ENCODE measurements around the gene MED23.
"Not testable (repeated sequence)": the region's sequence is repeated elsewhere in the genome, so short reads cannot be mapped to it uniquely, and the experiment has no call there.

The MED23 gene

DNA sequence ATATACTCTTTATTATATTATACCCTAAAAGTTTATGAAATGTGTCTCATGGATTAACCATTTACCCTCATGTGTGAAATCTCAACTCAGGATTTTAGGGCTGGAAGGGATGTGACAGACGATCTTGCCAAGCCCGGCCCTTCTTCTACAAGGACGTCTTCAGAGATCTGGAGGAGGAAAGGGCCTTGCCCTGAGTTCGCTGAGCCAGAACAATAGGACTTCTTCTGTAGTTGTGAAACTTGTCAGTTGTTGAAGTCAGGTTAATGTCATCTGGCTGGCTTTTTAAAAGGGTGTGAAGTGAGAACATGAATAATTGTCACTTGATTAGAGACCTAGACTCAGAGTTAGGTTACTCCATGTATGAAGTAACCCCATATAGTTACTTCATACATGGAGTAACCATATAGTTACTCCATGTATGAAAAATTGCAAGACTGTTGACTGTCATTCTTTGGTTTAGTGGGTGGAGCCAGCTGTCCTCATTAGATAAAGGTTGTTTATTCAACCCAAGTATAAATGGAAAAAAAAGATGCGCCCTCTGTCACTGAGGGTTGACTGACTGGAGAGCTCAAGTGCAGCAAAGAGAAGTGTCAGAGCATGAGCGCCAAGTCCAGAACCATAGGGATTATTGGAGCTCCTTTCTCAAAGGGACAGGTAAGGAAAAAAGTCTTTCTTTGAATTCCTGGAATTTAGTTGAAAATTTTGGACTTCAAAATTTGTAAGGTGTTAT lies 55.2 kb downstream of the MED23 start, which contains the start of gene ARG1:
TSS of gene ARG1 (plus strand) at position 541 of the 730 bp plus-strand sequence. CDS start at position 598, 57 bp downstream.
- DNase-seq = no peak

DNA sequence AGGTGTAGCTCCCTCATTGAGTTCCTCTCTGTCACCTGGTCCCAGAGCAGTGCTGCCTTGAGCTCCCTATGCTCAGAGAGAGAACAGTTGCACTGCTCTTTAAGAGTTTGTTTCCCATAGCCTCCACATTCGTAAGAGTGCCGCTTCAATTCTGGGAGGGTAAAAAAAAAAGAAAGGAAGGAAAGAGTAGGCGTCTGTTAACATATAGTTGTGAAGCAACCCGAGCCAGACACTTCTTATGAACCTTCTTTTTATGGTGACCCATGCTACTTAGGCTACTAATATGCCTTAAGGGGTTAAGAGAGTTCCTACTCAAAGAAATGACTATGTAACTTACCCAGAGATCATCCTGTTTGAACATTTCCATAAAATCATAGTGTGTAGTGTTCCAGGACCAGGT lies 59.3 kb downstream of the MED23 start:
- DNase-seq = no peak

DNA sequence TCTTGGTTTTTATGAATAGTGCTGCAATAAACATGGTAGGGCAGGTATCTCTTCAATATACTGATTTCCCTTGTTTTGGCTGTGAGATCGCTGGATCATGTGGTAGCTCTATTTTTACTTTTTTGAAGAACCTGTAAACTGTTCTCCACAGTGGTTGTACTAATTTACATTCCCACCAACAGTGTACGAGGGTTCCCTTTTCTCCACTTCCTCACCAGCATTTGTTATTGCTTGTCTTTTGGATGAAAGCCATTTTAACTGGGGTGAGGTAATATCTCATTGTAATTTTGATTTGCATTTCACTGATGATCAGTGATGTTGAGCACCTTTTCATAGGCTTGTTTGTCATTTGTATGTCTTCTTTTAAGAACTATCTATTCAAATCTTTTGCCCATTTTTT lies 63.0 kb downstream of the MED23 start:
- DNase-seq = no peak

DNA sequence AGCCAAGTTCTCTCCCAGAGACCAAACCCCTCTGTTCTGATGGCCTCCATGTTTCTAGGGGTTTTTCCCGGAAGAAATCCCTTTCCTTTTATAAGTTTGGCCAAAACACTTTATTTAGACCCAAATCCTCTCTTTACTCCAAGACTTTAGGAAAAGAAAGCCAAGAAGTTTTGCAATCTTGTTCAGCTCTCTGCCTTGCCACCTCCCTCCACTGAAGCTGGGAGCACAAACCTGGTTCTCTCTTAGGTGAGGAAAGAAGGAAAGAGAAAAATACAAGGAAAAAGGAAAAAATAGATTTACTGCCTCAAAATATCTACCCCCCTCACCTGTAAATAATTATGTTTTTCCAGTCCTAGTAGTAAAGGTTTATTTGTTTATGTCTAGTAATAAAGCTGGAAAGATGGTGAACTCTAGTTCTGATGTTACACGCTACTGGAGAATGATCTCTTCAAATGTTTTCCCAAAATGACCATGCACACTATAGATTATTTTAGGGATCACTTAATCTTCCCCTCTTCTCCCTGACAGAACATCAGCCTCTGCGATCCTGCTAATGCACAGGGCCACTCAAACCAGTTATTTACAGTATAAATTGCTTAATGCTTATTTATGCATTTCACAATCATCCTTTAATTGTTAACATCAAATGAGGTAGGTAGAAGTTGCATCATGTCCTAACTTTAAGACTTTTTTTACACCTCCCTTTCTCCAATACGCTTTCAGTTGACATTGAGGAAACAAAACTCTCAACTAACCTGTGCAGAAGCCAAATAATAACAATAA lies 65.9 kb downstream of the MED23 start:
- DNase-seq = no peak

DNA sequence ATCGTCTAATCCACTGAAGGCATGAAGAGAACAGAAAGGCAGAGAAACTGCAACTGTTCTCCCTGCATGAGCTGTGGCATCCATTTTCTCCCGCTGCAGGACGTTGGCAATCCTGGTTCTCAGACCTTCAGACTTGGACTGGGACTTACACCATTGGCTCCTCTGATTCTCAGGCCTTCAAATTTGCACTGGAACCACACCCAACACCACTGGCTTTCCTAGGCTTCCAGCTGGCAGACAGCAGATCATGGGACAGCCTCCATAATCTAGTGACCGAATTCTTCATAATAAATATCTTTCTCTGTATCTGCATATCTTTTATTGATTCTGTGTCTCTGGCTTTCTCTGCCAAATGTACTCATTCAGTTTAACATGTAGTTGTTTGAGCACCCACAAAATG lies 69.1 kb downstream of the MED23 start:
- no peak for DNase-seq

DNA sequence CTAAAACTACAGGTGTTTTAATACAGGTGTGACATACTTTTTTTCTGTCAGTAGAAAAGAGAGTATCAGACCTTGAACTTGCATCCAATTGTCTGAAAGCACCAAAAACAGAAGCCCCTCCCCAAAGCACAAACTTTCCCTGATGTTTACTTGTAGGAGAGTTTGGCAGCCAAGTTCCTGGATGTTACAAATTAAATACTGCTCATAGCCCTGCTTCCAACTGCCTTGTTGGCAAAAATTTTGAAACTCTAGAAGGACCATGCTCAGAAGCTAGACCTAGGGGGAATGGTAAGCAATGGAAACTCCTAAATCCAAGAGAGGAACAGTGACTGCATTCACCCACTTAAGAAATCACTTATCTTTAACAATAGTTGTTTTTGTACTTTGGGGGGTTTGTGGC lies 72.0 kb downstream of the MED23 start:
- DNase-seq = no peak

DNA sequence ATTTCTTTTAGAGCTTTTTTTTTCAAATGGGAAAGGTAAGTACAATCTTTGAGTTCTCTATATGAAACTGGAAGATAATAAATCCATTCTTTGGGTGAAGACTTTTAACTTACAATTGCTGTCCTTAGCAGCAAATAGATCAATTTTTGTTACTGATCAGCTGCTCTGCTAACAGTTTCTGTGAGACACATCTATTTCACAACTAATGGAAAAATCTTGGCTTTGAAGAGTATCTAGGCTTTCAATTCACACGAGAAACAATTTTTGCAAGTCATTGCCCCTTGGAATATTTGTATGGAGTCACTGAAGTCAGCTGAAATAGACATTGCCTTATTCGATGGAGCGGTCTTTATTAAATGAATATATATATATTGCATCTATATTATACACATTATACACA lies 75.5 kb downstream of the MED23 start:
- DNase-seq = no peak

DNA sequence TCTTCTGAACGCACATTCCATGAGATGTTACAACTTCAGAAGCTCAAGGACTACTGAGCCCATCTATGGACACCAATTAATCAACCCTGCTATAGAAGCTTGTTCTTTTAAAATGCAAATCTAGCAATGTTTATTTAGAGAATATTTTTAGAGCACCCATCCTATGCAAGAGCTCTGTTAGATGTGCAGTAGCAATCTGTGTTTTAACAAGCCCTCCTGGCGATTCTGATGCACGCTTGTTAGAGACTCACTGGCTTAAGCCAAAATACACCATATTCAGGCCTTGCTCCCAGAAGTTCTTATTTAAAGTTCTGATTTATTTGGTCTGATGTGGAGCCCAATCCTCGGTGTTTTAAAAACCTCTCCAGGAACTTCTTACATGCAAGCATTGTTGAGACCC lies 76.1 kb downstream of the MED23 start:
- DNase-seq = no peak

DNA sequence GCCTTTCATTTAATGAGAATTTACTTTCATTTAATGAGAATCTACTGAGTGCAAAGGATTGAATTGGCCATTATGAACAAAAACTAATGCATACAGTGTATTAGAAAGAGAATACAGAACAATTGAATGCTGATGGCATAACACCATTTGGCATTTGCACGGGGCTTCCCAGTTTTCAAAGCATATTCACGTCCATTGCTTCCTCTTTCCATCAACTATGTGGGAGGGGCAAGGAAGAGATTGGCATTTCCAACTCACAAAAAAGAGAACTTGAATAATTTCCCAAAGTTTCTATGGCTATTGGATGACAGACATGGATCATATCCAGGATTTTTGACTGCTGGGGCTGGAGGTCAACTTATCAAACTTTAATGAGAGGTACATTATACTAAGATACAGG lies 78.2 kb downstream of the MED23 start:
- DNase-seq = no peak

DNA sequence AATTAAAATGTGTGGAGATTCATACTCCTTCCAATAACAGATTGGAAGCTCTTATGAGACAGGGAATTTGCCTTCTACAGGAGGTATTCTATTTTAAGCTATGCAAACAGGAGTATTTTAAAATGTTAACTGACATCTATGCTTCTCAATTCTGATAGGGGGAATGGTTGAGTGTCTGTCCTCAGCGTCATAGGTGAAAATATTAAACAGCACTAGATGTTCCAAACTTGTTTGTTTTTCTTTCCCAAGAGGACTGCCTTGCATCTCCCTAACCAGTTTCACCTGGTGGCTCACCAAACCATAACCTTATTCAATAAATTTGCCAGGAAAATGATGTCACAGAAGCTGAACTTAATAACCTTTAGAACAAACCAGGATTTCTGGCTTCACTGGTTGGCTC lies 79.6 kb downstream of the MED23 start:
- DNase-seq = no peak

DNA sequence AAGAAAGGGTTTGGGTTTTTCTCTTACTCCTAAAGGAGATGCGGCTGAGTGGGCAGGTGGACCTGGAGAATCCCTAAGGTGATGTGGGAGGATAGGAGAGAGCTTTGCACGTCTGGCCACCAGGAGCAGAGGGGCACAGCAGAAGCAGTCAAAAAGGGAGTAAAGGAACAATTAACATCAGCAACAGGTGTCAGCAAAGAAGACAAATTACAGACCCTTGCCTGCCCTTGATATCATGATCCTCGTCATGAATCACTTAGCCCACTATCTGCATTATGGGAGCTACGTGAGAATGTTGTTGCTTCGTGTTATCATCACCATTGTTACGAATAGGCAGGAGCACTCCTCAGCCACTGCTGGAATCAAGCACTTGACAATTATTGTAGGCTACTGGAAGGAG lies 80.6 kb downstream of the MED23 start:
- no peak for DNase-seq

DNA sequence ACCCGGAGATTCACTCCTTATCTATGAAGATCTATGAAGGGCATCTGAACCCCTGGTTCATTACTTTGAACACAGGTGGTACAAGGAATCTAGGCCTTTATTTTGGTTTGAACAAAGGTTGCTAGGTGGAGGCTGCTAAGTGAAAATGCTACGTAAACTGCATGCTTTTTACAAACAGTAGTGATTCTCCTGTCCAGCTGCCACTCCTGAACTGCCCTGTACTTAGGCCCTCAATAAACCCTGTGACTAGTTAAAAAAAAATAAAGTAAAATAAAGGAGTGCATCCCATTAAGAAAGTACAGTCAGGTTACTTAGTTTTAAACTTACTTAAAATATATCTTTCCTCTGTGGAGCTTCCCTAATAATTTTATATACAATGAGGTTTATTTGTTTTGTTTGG lies 82.7 kb downstream of the MED23 start:
- DNase-seq = no peak

DNA sequence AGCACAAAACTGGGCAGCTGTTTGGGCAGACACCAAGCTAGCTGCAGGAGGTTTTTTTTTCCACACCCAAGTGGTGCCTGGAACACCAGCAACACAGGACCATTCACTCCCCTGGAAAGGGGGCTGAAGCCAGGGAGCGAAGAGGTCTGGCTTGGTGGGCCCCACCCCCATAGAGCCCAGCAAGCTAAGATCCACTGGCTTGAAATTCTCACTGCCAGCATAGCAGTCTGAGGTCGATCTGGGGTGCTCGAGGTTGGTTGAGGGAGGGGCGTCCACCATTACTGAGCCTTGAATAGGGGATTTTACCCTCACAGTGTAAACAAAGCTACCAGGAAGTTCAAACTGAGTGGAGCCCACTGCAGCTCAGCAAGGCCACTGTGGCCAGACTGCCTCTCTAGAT lies 89.4 kb downstream of the MED23 start:
- not testable (repeated sequence) for DNase-seq

DNA sequence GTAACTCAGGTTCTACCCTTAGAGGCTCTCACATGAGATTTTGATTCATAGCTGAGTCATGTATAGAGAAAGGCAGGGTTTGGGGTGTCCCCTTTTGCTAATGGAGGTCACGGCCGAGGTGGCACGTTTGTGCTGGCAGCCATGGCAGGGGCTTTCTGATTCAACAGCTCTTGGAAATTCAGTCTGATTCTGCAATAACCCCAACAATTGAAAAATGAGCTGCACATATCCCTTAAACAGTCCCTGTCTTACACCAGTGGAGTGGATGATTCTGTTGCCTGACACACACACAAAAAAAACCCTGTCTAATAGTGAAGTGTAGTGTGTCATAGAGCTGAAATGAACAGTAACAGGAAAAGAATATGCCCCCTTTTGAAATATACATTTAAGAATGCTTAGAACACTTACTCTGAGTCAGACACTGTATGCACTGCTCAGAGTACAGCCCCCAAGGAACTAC lies 95.4 kb downstream of the MED23 start:
- no peak for DNase-seq

DNA sequence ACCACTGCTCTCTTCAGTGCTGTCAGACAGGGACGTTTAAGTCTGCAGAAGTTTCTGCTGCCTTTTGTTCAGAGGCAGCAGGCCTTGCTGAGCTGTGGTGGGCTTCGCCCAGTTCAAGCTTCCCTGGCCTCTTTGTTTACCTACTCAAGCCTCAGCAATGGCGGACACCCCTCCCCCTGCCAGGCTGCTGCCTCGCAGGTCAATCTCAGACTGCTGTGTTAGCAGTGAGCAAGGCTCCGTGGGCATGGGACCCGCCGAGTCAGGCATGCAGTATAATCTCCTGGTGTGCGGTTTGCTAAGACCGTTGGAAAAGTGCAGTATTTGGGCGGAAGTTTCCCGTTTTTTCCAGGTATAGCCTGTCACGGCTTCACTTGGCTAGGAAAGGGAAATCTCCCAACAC lies 96.4 kb downstream of the MED23 start:
- DNase-seq = not testable (repeated sequence)

DNA sequence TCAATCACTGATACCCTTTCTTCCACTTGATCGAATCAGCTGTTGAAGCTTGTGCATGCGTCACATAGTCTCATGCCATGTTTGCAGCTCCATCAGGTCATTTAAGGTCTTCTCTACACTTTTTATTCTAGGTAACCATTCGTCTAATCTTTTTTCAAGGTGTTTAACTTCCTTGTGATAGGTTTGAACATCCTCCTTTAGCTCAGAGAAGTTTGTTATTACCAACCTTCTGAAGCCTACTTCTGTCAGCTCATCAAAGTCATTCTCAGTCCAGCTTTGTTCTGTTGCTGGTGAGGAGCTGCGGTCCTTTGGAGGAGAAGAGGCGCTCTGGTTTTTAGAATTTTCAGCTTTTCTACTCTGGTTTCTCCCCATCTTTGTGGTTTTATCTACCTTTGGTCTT lies 97.1 kb downstream of the MED23 start:
- DNase-seq = not testable (repeated sequence)

DNA sequence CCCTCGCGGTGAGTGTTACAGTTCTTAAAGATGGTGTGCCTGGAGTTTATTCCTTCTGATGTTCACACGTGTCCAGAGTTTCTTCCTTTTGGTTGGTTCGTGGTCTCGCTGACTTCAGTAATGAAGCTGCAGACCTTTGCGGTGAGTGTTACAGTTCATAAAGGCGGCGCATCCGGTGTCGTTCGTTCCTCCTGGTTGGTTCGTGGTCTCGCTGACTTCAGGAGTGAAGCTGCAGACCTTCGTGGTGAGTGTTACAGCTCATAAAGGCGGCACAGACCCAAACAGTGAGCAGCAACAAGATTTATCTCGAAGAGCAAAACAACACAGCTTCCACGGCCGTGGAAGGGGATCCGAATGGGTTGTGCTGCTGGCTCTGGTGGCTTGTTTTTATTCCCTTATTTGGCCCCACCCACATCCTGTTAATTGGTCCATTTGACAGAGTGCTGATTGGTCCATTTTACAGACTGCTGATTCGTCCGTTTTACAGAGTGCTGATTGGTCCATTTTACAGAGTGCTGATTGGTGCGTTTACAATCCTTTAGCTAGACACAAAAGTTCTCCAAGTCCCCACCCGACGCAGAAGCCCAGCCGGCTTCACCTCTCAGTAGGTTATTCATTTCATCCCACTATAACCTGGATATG lies 103.2 kb downstream of the MED23 start:
- DNase-seq = no peak

DNA sequence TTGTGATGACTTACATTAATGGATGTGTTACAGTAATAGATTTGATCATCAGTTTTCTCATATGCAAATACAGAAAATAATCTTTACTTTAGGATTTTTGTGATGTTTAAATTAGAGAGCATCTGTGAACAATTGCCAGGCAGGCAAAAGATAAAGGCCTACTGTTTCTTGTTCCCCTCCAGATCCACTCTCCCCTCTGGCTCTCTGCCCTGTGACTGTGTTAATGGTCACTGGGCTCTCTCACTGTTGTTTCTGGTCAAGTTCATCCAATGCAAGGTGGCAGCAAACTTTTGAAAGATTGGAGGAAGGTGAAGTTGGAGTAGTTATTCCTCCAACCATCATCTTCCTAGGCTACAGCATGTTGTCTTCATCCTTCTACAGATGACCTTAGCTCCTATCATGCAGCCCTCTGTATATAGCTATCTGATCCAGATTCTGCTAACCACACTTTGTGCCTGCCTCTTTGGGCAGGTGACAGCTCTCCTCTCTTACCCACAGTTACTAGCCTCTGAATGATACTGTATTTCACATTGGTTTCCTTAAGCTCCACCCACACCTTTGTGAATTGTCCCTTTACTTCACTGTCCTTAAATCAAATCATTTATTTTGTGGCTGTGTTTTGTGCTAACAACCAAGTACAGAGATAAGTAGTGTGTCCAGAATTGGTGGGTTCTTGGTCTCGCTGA lies 103.9 kb downstream of the MED23 start:
- peak in 5 of 51 donors; percentile 8 to 24 (median 17) for DNase-seq
